Common myeloid progenitor, CD34-positive (primary cell): ENCODE measurements around the gene EMID1.

Experiments
- CTCF ChIA-PET: fragments of 350-600 bp; sonication (Branson Sonifier 250); formaldehyde crosslinking; loops from one replicate; lab custom pipeline; 2021; ENCODE audit warnings: antibody characterized with exemption; lab: Charles Lee
- POLR2A ChIA-PET: fragments of 350-600 bp; sonication (Branson Sonifier 250); formaldehyde crosslinking; loops from one replicate; lab custom pipeline; 2021; ENCODE audit warnings: antibody characterized with exemption; lab: Charles Lee
- DNase-seq, 3 donors: peaks; one replicate each; pipeline versions ENCODE4 v3.0.0 to v3.0.0-alpha.2; 2013
- H3K27ac ChIP-seq, 2 experiments: 1 replicate in 1 of 2; 2 replicates in 1 of 2; pipeline ENCODE4 v1.7.0; 2013; ENCODE audit warnings: inconsistent platforms in 2 of 2, low read length in 2 of 2, mild to moderate bottlenecking in 2 of 2, low read depth in 1 of 2, moderate library complexity in 1 of 2; ENCODE audit not compliant: severe bottlenecking in 2 of 2, insufficient read depth in 1 of 2, poor library complexity in 1 of 2
- H3K27me3 ChIP-seq, 5 experiments: replicated peaks in 2 of 5; 1 replicate in 3 of 5; 2 replicates in 2 of 5; pipeline versions ENCODE4 v1.6.1 to v1.7.0; 2013; ENCODE audit warnings: low read length in 4 of 5, mild to moderate bottlenecking in 2 of 5, moderate library complexity in 2 of 5, inconsistent platforms in 1 of 5; ENCODE audit not compliant: insufficient read depth in 5 of 5, control insufficient read depth in 4 of 5
- H3K36me3 ChIP-seq, 4 experiments: 1 replicate in 2 of 4; 2 replicates in 2 of 4; pipeline versions ENCODE4 v1.6.1 to v1.7.0; 2013; ENCODE audit warnings: low read length in 3 of 4, control low read depth in 1 of 4, mild to moderate bottlenecking in 1 of 4; ENCODE audit not compliant: control insufficient read depth in 4 of 4, insufficient read depth in 4 of 4
- H3K4me1 ChIP-seq, 4 experiments: 1 replicate in 3 of 4; 2 replicates in 1 of 4; pipeline versions ENCODE4 v1.6.1 to v1.7.1; 2013; ENCODE audit warnings: low read length in 3 of 4, mild to moderate bottlenecking in 3 of 4, control low read depth in 1 of 4, inconsistent platforms in 1 of 4, moderate library complexity in 1 of 4; ENCODE audit not compliant: control insufficient read depth in 4 of 4, insufficient read depth in 4 of 4; ENCODE audit errors: control extremely low read depth in 1 of 4
- H3K4me3 ChIP-seq, 7 experiments: 1 replicate in 4 of 7; 2 replicates in 3 of 7; pipeline versions ENCODE4 v1.5.1 to v1.7.0; 2013; ENCODE audit warnings: mild to moderate bottlenecking in 7 of 7, low read length in 6 of 7, moderate library complexity in 6 of 7, inconsistent platforms in 2 of 7, low read depth in 2 of 7, control low read depth in 1 of 7; ENCODE audit not compliant: insufficient read depth in 4 of 7, control insufficient read depth in 1 of 7; ENCODE audit errors: extremely low read depth in 1 of 7
- H3K9me3 ChIP-seq, 5 experiments: 1 replicate in 4 of 5; 2 replicates in 1 of 5; pipeline versions ENCODE4 v1.6.1 to v1.7.1; 2013; ENCODE audit warnings: low read length in 4 of 5, mild to moderate bottlenecking in 2 of 5, inconsistent platforms in 1 of 5, low read depth in 1 of 5, moderate library complexity in 1 of 5; ENCODE audit not compliant: control insufficient read depth in 4 of 5, insufficient read depth in 2 of 5; ENCODE audit errors: control extremely low read depth in 1 of 5
- WGBS: methylation state at CpG from one replicate; pipeline ENCODE4 v1.1.5; 2013; ENCODE audit not compliant: insufficient coverage; 5-methylcytosine and 5-hydroxymethylcytosine counted together

Gene EMID1

GRCh38 chr22:29253561-29254285, 48.0 kb downstream of the EMID1 start:
- Histone ChIP-seq H3K4me1 (no peaks in the 10 kb centered on the region), H3K27ac (no peak overlapping the region), H3K9me3 (no peaks in the 10 kb centered on the region), H3K36me3 (peaks cover 11 to 58% (median 23%) of the 10 kb centered on the region in 4 experiments), H3K4me3 (no peak overlapping the region), H3K27me3 (no peaks in the 10 kb centered on the region)
- ChIA-PET CTCF (interaction anchor here (0.6 to 1.5 kb wide), 3 partner anchors 9 to 212 kb away, joined by 3 read pairs; no protein-coding TSS in a partner anchor), POLR2A (no interaction called here)
- 92% methylated on average over 9 of the region's 14 CpGs for WGBS
- no peak for DNase-seq

- POLR2A ChIA-PET = no interaction called here
Measured at GRCh38 chr22:29254286-29254660, 48.6 kb downstream of the EMID1 start.

GRCh38 chr22:29255064-29255621, 49.4 kb downstream of the EMID1 start:
- peaks cover 11 to 62% (median 29%) of the 10 kb centered on the region in 4 experiments for H3K36me3 ChIP-seq
- no peaks in the 10 kb centered on the region for H3K27me3 ChIP-seq
- POLR2A ChIA-PET = no interaction called here
- no peak for DNase-seq
- H3K27ac ChIP-seq = no peak overlapping the region
- no peaks in the 10 kb centered on the region for H3K4me1 ChIP-seq
- WGBS = 94% methylated on average over 11 of the region's 11 CpGs
- H3K9me3 ChIP-seq = no peaks in the 10 kb centered on the region
- no peak overlapping the region for H3K4me3 ChIP-seq
- CTCF ChIA-PET = interaction anchor here (0.5 to 1.4 kb wide), 2 partner anchors 10 to 21 kb away, joined by 3 to 6 read pairs; no protein-coding TSS in a partner anchor

More at GRCh38 chr22:29254286-29254660, 48.6 kb downstream of the EMID1 start:
- 80% methylated on average over 4 of the region's 4 CpGs for WGBS
- H3K27ac ChIP-seq = no peak overlapping the region
- H3K36me3 ChIP-seq = peaks cover 11 to 60% (median 24%) of the 10 kb centered on the region in 4 experiments
- H3K4me1 ChIP-seq = no peaks in the 10 kb centered on the region
- H3K4me3 ChIP-seq = no peak overlapping the region
- no peaks in the 10 kb centered on the region for H3K27me3 ChIP-seq
- CTCF ChIA-PET = interaction anchor here (0.6 to 1.5 kb wide), 3 partner anchors 9 to 213 kb away, joined by 3 read pairs; no protein-coding TSS in a partner anchor
- DNase-seq = no peak
- H3K9me3 ChIP-seq = no peaks in the 10 kb centered on the region

GRCh38 chr22:29256606-29257325, 51.1 kb downstream of the EMID1 start:
- Histone ChIP-seq H3K27ac (no peak overlapping the region), H3K9me3 (no peaks in the 10 kb centered on the region), H3K4me3 (no peak overlapping the region), H3K36me3 (peaks cover 11 to 74% (median 37%) of the 10 kb centered on the region in 4 experiments), H3K4me1 (no peaks in the 10 kb centered on the region), H3K27me3 (no peaks in the 10 kb centered on the region)
- 100% methylated on average over 7 of the region's 8 CpGs for WGBS
- CTCF ChIA-PET = interaction anchor here (0.7 to 1.5 kb wide), 3 partner anchors 10 to 14 kb away, joined by 3 to 6 read pairs (median 4); no protein-coding TSS in a partner anchor
- no peak for DNase-seq
- POLR2A ChIA-PET = no interaction called here

- DNase-seq = no peak
- H3K36me3 ChIP-seq = peaks cover 9 to 75% (median 34%) of the 10 kb centered on the region in 4 experiments
- ChIA-PET CTCF (interaction anchor here (0.9 to 1.5 kb wide), 2 partner anchors 9 to 13 kb away, joined by 3 to 4 read pairs; no protein-coding TSS in a partner anchor), POLR2A (no interaction called here)
- H3K9me3 ChIP-seq = no peaks in the 10 kb centered on the region
- no peaks in the 10 kb centered on the region for H3K4me1 ChIP-seq
- no peaks in the 10 kb centered on the region for H3K27me3 ChIP-seq
- H3K4me3 ChIP-seq = no peak overlapping the region
- 83% methylated on average over 6 of the region's 8 CpGs for WGBS
- H3K27ac ChIP-seq = no peak overlapping the region
Measured at GRCh38 chr22:29257751-29258181, 52.1 kb downstream of the EMID1 start.

GRCh38 chr22:29258407-29259252, 52.9 kb downstream of the EMID1 start:
- Histone ChIP-seq H3K36me3 (peaks cover 9 to 71% (median 34%) of the 10 kb centered on the region in 4 experiments), H3K4me3 (no peak overlapping the region), H3K27me3 (no peaks in the 10 kb centered on the region), H3K9me3 (no peaks in the 10 kb centered on the region), H3K27ac (no peak overlapping the region), H3K4me1 (no peaks in the 10 kb centered on the region)
- CTCF ChIA-PET = interaction anchor here (0.9 to 1.5 kb wide), 3 partner anchors 8 to 14 kb away, joined by 3 to 4 read pairs (median 3); no protein-coding TSS in a partner anchor
- 97% methylated on average over 17 of the region's 17 CpGs for WGBS
- POLR2A ChIA-PET = no interaction called here
- no peak for DNase-seq
